PC-9 (cell line): ENCODE data around the gene ZNF738.

Experiments used
- CTCF ChIP-seq: fragments of 200-600 bp; sonication (generic); conservative IDR thresholded peaks from 2 replicates; pipeline ENCODE4 v1.6.1; 2017; ENCODE audit warnings: mixed run types, antibody characterized with exemption, mild to moderate bottlenecking, moderate library complexity
- EZH2 ChIP-seq: fragments of 200-600 bp; sonication (generic); IDR thresholded peaks from 2 replicates; pipeline ENCODE4 v1.8.0; 2017; ENCODE audit warnings: antibody characterized with exemption, low read depth

DNA sequence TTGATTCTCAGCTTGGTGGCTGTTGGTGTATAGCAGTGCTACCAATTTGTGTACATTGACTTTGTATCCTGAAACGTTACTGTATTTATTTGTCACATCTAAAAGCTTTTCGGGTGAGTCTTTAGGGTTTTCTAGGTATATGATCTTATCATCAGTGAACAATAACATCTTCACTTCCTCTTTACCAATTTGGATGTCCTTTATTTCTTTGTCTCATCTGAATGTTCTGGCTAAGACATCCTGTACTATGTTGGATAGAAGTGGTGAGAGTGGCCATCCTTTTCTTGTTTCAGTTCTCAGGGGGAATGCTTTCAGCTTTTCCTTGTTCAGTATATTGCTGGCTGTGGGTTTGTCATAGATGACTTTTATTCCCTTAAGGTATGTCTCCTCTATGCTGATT lies 6.0 kb upstream of the ZNF738 start:
- TF ChIP-seq CTCF (no peak), EZH2 (no peak)
